ENCODE results near the gene LIN37. TPM values are rescaled to one million over a fixed set of nuclear protein-coding genes. Genes with fewer than 3 reads are reported as not detected.

LIN37 gene
- total RNA-seq, 1 experiment from 2014 or later: 10.1 TPM

DNA sequence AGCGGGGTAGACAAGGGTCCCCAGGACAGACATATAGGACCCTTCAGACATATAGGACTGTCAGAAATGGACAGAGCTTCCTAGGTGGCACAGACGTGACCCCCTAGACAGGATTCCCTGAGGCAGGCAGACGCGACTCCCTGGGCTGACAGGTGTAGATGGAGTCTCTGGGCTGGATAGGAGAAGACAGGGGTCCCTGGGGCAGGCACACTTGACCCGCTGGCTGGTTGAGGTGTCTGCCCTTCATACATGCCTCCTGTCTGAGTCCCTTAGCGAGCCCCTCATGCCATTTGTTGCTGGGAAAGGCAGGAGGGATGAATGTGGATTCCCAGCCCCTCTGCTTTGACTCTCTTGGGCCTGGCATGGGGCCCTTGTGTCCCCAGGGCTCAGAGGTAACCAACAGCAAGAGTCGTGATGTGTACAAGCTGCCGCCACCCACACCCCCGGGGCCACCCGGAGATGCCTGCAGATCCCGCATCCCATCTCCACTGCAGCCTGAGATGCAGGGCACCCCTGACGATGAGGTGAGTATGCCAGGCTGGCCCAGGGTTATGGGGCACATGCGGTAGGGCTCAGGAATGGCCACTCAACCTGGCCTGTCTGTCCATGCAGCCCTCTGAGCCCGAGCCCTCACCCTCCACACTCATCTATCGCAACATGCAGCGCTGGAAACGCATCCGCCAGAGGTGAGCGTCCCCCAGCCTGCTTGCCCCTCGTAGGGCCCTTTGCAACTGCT lies 5.4 kb downstream of the LIN37 start:
- Histone ChIP-seq H2AFZ (ENCODE audit: low read depth, low read length, poor library complexity, severe bottlenecking) (no peak overlapping the region), H3K27ac (ENCODE audit: low read depth, low read length) (no peak overlapping the region), H3K9me3 (ENCODE audit: control insufficient read depth in 1 of 2, insufficient read depth in 1 of 2, low read depth in 1 of 2, low read length in 2 of 2) (no peaks in the 10 kb centered on the region), H3K27me3 (ENCODE audit: insufficient read depth, low read length) (no peaks in the 10 kb centered on the region), H3K9ac (ENCODE audit: low read length) (no peak overlapping the region), H3K36me3 (ENCODE audit: control insufficient read depth in 1 of 2, insufficient read depth in 2 of 2, low read length in 2 of 2) (no peaks in the 10 kb centered on the region; a peak in 2 of 4 replicates), H3K79me2 (ENCODE audit: insufficient read depth, low read length) (peaks cover 9% of the 10 kb centered on the region), H4K20me1 (ENCODE audit: insufficient read depth) (no peaks in the 10 kb centered on the region), H3K4me2 (ENCODE audit: low read length) (no peak overlapping the region), H3K4me1 (ENCODE audit: control insufficient read depth in 1 of 2, insufficient read depth in 2 of 2, low read length in 2 of 2) (peaks cover 13 to 14% of the 10 kb centered on the region in 2 experiments), H3K4me3 (replicated peaks in 1 of 2; ENCODE audit: low read depth in 1 of 2, low read length in 2 of 2) (no peak overlapping the region), H3K9me2 (ENCODE audit: insufficient read depth) (no peaks in the 10 kb centered on the region)
- TF ChIP-seq RAD21 (IDR thresholded peaks at IDR 0.05; ENCODE audit: low read depth): no peak
- TF ChIP-seq SRF (IDR thresholded peaks at IDR 0.05; ENCODE audit: low read depth): no peak
- no peak for TF ChIP-seq ZFX (IDR thresholded peaks at IDR 0.05)
- TF ChIP-seq CEBPB (IDR thresholded peaks at IDR 0.05; ENCODE audit: low read depth): no peak
- TF ChIP-seq, protein P1, sequence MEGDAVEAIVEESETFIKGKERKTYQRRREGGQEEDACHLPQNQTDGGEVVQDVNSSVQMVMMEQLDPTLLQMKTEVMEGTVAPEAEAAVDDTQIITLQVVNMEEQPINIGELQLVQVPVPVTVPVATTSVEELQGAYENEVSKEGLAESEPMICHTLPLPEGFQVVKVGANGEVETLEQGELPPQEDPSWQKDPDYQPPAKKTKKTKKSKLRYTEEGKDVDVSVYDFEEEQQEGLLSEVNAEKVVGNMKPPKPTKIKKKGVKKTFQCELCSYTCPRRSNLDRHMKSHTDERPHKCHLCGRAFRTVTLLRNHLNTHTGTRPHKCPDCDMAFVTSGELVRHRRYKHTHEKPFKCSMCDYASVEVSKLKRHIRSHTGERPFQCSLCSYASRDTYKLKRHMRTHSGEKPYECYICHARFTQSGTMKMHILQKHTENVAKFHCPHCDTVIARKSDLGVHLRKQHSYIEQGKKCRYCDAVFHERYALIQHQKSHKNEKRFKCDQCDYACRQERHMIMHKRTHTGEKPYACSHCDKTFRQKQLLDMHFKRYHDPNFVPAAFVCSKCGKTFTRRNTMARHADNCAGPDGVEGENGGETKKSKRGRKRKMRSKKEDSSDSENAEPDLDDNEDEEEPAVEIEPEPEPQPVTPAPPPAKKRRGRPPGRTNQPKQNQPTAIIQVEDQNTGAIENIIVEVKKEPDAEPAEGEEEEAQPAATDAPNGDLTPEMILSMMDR (IDR thresholded peaks at IDR 0.05 in 2 of 3, conservative IDR thresholded peaks at IDR 0.05 in 1 of 3; ENCODE audit: borderline replicate concordance in 1 of 3, insufficient read depth in 1 of 3, low read depth in 2 of 3, low read length in 2 of 3): no peak
- TF ChIP-seq EZH2phosphoT487 (IDR thresholded peaks at IDR 0.05; ENCODE audit: borderline replicate concordance): no peak
- no peak for TF ChIP-seq SIN3A (IDR thresholded peaks at IDR 0.05; ENCODE audit: low read depth)
- no peak for TF ChIP-seq TCF7L2 (IDR thresholded peaks at IDR 0.05; ENCODE audit: borderline replicate concordance, extremely low read depth, insufficient read depth, insufficient read length)
- TF ChIP-seq, protein P2, sequence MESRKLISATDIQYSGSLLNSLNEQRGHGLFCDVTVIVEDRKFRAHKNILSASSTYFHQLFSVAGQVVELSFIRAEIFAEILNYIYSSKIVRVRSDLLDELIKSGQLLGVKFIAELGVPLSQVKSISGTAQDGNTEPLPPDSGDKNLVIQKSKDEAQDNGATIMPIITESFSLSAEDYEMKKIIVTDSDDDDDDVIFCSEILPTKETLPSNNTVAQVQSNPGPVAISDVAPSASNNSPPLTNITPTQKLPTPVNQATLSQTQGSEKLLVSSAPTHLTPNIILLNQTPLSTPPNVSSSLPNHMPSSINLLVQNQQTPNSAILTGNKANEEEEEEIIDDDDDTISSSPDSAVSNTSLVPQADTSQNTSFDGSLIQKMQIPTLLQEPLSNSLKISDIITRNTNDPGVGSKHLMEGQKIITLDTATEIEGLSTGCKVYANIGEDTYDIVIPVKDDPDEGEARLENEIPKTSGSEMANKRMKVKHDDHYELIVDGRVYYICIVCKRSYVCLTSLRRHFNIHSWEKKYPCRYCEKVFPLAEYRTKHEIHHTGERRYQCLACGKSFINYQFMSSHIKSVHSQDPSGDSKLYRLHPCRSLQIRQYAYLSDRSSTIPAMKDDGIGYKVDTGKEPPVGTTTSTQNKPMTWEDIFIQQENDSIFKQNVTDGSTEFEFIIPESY (IDR thresholded peaks at IDR 0.05; ENCODE audit: extremely low read depth, insufficient replicate concordance, low read length): no peak
- no peak for TF ChIP-seq MAX (IDR thresholded peaks at IDR 0.05)
- TF ChIP-seq FOSL1 (IDR thresholded peaks at IDR 0.05; ENCODE audit: low read depth): no peak
- no peak for TF ChIP-seq POLR2A (IDR thresholded peaks at IDR 0.05; ENCODE audit: borderline replicate concordance, extremely low read depth, insufficient read depth, insufficient read length)
- CTCF ChIA-PET: no interaction called here
- DNase-seq (ENCODE audit: low read depth, low spot score): no peak
- RAD21 ChIA-PET (ENCODE audit: low non-redundant PET in 1 of 2, low total read pairs in 2 of 2, uncharacterized antibody in 2 of 2, unreplicated experiment in 2 of 2): no interaction called here
- no TSS peak for BruUV-seq (replicated peaks)
- POLR2A ChIA-PET: no interaction called here
- ATAC-seq: no peak
- intact Hi-C loops (cut with micrococcal nuclease): no loop called here

Measured in HCT116 (cell line).